SK-N-SH (cell line): ENCODE data around the gene DGCR2. TPM values are rescaled to one million over a fixed set of nuclear protein-coding genes. Genes with fewer than 3 reads are reported as not detected.

Source experiments
- CTCF ChIA-PET: fragments of 300-600, 350-600 bp; formaldehyde crosslinking; extraction: SDS; loops from one replicate; lab custom pipeline; 2021; lab: Yijun Ruan, JAX
- POLR2A ChIA-PET: fragments of 350-600 bp; sonication (Branson Sonifier 250); formaldehyde crosslinking; extraction: SDS; loops from one replicate; lab custom pipeline; 2020; ENCODE audit warnings: antibody characterized with exemption, inconsistent platforms; lab: Yijun Ruan, JAX
- DNase-seq: peaks from one replicate; pipeline ENCODE4 v3.0.0; 2012
- H2AFZ ChIP-seq: fragments of 200-600 bp; sonication (generic); 2 replicates; pipeline ENCODE4 v1.8.1; 2016; ENCODE audit warnings: antibody characterized with exemption, mild to moderate bottlenecking, low read depth
- H3F3A ChIP-seq: fragments of 200-600 bp; sonication (generic); replicated peaks from 2 replicates; pipeline ENCODE3; 2016; ENCODE audit warnings: antibody characterized with exemption, mild to moderate bottlenecking; ENCODE audit not compliant: insufficient read depth
- H3K27ac ChIP-seq, 2 experiments: fragments of 200-500 bp in 1 of 2; fragments of 200-600 bp in 1 of 2; sonication (Bioruptor generic) in 1 of 2; sonication (generic), shearing (Covaris generic) in 1 of 2; 2 replicates each; pipeline versions ENCODE4 v1.5.1 to v1.6.1; 2014 to 2016; ENCODE audit warnings: low read depth in 2 of 2, inconsistent platforms in 1 of 2, low read length in 1 of 2, mild to moderate bottlenecking in 1 of 2, mixed read lengths in 1 of 2
- H3K27me3 ChIP-seq: fragments of 200-600 bp; sonication (generic), shearing (Covaris generic); 2 replicates; pipeline ENCODE4 v1.6.1; 2016; ENCODE audit warnings: mixed run types; ENCODE audit not compliant: insufficient read depth
- H3K36me3 ChIP-seq, 2 experiments: fragments of 200-500 bp in 1 of 2; fragments of 200-600 bp in 1 of 2; sonication (Bioruptor generic) in 1 of 2; sonication (generic) in 1 of 2; replicated peaks in 1 of 2; 2 replicates each; pipeline versions ENCODE3 to v1.5.1; 2014 to 2016; ENCODE audit warnings: low read length in 1 of 2, mild to moderate bottlenecking in 1 of 2; ENCODE audit not compliant: insufficient read depth in 2 of 2, control insufficient read depth in 1 of 2
- H3K4me1 ChIP-seq, 2 experiments: fragments of 200-500 bp in 1 of 2; fragments of 200-600 bp in 1 of 2; sonication (Bioruptor generic) in 1 of 2; sonication (generic), shearing (Covaris generic) in 1 of 2; 2 replicates each; pipeline versions ENCODE4 v1.5.1 to v1.6.1; 2014 to 2016; ENCODE audit warnings: low read depth in 1 of 2, low read length in 1 of 2, mixed run types in 1 of 2; ENCODE audit not compliant: insufficient read depth in 2 of 2, control insufficient read depth in 1 of 2
- H3K4me2 ChIP-seq: fragments of 200-600 bp; sonication (generic), shearing (Covaris generic); 2 replicates; pipeline ENCODE4 v1.6.1; 2017; ENCODE audit warnings: mixed run types
- H3K4me3 ChIP-seq, 2 experiments: fragments of 200-500 bp in 1 of 2; fragments of 200-600 bp in 1 of 2; sonication (Bioruptor generic) in 1 of 2; sonication (generic), shearing (Covaris generic) in 1 of 2; 2 replicates each; pipeline versions ENCODE4 v1.5.1 to v1.8.1; 2014 to 2016; ENCODE audit warnings: low read depth in 2 of 2, inconsistent platforms in 1 of 2, low read length in 1 of 2, mild to moderate bottlenecking in 1 of 2, mixed read lengths in 1 of 2, moderate library complexity in 1 of 2
- H3K79me2 ChIP-seq: fragments of 200-600 bp; sonication (generic); 2 replicates; pipeline ENCODE4 v1.8.1; 2017; ENCODE audit warnings: mild to moderate bottlenecking; ENCODE audit not compliant: insufficient read depth
- H3K9ac ChIP-seq: fragments of 200-600 bp; sonication (generic); 2 replicates; pipeline ENCODE4 v1.6.1; 2017; ENCODE audit warnings: mixed run types
- H3K9me2 ChIP-seq: fragments of 200-600 bp; sonication (generic); 2 replicates; pipeline ENCODE4 v1.6.1; 2017; ENCODE audit warnings: mixed run types
- H3K9me3 ChIP-seq: fragments of 200-600 bp; sonication (generic); 2 replicates; pipeline ENCODE4 v1.6.1; 2017; ENCODE audit warnings: mixed run types, mild to moderate bottlenecking, moderate library complexity
- H4K20me1 ChIP-seq: fragments of 200-600 bp; sonication (generic); 2 replicates; pipeline ENCODE4 v1.6.1; 2017; ENCODE audit warnings: mild to moderate bottlenecking, mixed run types; ENCODE audit not compliant: insufficient read depth
- ELF1 ChIP-seq: IDR thresholded peaks from 2 replicates; pipeline ENCODE4 v1.4.0; 2012
- EZH2phosphoT487 ChIP-seq: fragments of 200-600 bp; sonication (generic); IDR thresholded peaks from 2 replicates; pipeline ENCODE4 v1.6.1; 2017; ENCODE audit warnings: low read depth, mixed run types, mild to moderate bottlenecking, antibody characterized with exemption, moderate library complexity, borderline replicate concordance
- FOSL2 ChIP-seq: IDR thresholded peaks from 2 replicates; pipeline ENCODE4 v1.4.0; 2012; ENCODE audit warnings: low read depth, mild to moderate bottlenecking, moderate library complexity, borderline replicate concordance
- GABPA ChIP-seq: IDR thresholded peaks from 2 replicates; pipeline ENCODE4 v1.4.0; 2012; ENCODE audit warnings: low read depth, mild to moderate bottlenecking
- GATA2 ChIP-seq: sonication (generic); formaldehyde crosslinking; IDR thresholded peaks from 2 replicates; pipeline ENCODE4 v1.5.0; 2020; ENCODE audit warnings: mild to moderate bottlenecking, missing genetic modification reagents
- MEF2A ChIP-seq: IDR thresholded peaks from 2 replicates; pipeline ENCODE4 v1.4.0; 2012; ENCODE audit warnings: low read depth, borderline replicate concordance
- MXI1 ChIP-seq: IDR thresholded peaks from 2 replicates; pipeline ENCODE4 v1.6.1; 2012; ENCODE audit warnings: mild to moderate bottlenecking, low read depth, low read length, improper control_type of control experiment
- NFIC ChIP-seq: IDR thresholded peaks from 2 replicates; pipeline ENCODE4 v1.4.0; 2012; ENCODE audit warnings: borderline replicate concordance
- RAD21 ChIP-seq: IDR thresholded peaks from 2 replicates; pipeline ENCODE4 v1.6.1; 2012; ENCODE audit warnings: mild to moderate bottlenecking, low read length
- RFX5 ChIP-seq: IDR thresholded peaks from 2 replicates; pipeline ENCODE4 v1.6.1; 2012; ENCODE audit warnings: mild to moderate bottlenecking, improper control_type of control experiment, low read length
- RXRA ChIP-seq: IDR thresholded peaks from 2 replicates; pipeline ENCODE4 v1.4.0; 2012; ENCODE audit warnings: low read depth, mild to moderate bottlenecking, borderline replicate concordance
- SIN3A ChIP-seq: IDR thresholded peaks from 2 replicates; pipeline ENCODE4 v1.6.1; 2012; ENCODE audit warnings: low read depth, mild to moderate bottlenecking, low read length, moderate library complexity, borderline replicate concordance
- TAF1 ChIP-seq: IDR thresholded peaks from 2 replicates; pipeline ENCODE4 v1.6.1; 2012; ENCODE audit warnings: low read depth, mild to moderate bottlenecking, low read length, moderate library complexity, borderline replicate concordance
- TCF12 ChIP-seq: IDR thresholded peaks from 2 replicates; pipeline ENCODE4 v1.4.0; 2012
- WGBS: methylation state at CpG from one replicate; pipeline ENCODE4 v1.1.6; 2017; ENCODE audit warnings: low lambda C conversion rate; 5-methylcytosine and 5-hydroxymethylcytosine counted together
- polyA plus RNA-seq, 3 experiments: library from polyadenylated mRNA; depleted of rRNA; stranded (reverse); fragments of >200 nt; gene quantifications; 2 replicates each; pipeline ENCODE4 v1.2.3, GENCODE V29; 2012
- TF ChIP-seq, protein P1 (sequence below): IDR thresholded peaks from 2 replicates; pipeline ENCODE4 v1.6.1; 2012; ENCODE audit warnings: mild to moderate bottlenecking, low read depth, low read length, moderate library complexity
- TF ChIP-seq, protein P2 (sequence below): IDR thresholded peaks from 2 replicates; pipeline ENCODE4; 2012
- TF ChIP-seq, protein P3 (sequence below): fragments of 150-350 bp; IDR thresholded peaks from 2 replicates; pipeline ENCODE4 v1.6.1; 2016; ENCODE audit warnings: mild to moderate bottlenecking, low read depth, low read length
- TF ChIP-seq, protein P4 (sequence below): fragments of 150-350 bp; IDR thresholded peaks from 2 replicates; pipeline ENCODE4 v1.6.1; 2017; ENCODE audit warnings: antibody characterized with exemption, low read length, low read depth, borderline replicate concordance

Gene DGCR2
- polyA plus RNA-seq, 1 of the 3 experiments (the other 2 are of a cell fraction) = 30.4 TPM

DNA sequence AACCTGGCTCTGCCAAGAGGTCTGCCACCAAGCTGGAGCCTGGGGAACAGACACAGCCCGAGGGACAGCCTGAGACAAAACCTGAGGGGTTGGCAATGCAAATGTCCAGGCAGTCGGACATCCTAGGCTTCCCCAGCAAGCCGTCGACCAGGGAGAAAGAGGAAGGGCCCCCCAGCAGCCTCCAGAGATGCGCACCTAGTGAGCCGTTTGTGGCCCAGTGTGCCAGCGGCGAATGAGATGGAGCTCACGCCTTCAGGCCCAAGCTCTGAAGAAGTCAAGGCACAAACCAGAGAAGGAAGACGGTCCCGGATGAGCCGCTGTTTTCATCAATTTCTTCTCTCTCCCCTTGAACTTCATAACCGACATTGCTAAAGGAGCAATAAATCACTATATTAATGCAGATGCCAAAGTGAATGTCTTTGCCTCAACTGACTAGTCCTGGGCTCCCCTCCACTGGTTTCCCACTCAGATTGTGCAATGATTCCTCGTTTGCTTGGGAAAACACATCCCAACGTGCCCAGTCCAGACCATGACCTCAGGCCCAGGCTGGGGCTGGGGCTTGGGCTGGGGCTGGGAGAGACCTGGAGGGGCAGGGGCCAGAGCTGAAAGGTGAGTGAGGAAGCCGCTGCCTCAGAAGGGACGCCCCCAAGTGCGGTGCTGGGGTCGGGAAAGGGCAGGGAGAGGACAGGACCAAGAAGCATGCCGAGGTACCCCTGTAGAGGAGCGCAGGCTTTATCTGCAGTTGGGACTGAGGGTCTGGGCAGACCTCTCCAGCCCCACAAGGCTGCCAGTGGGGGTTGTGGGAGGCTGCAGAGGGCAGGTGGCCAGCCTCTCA is 3.5 kb upstream of the DGCR2 start (continued):
- TF ChIP-seq, protein P1, sequence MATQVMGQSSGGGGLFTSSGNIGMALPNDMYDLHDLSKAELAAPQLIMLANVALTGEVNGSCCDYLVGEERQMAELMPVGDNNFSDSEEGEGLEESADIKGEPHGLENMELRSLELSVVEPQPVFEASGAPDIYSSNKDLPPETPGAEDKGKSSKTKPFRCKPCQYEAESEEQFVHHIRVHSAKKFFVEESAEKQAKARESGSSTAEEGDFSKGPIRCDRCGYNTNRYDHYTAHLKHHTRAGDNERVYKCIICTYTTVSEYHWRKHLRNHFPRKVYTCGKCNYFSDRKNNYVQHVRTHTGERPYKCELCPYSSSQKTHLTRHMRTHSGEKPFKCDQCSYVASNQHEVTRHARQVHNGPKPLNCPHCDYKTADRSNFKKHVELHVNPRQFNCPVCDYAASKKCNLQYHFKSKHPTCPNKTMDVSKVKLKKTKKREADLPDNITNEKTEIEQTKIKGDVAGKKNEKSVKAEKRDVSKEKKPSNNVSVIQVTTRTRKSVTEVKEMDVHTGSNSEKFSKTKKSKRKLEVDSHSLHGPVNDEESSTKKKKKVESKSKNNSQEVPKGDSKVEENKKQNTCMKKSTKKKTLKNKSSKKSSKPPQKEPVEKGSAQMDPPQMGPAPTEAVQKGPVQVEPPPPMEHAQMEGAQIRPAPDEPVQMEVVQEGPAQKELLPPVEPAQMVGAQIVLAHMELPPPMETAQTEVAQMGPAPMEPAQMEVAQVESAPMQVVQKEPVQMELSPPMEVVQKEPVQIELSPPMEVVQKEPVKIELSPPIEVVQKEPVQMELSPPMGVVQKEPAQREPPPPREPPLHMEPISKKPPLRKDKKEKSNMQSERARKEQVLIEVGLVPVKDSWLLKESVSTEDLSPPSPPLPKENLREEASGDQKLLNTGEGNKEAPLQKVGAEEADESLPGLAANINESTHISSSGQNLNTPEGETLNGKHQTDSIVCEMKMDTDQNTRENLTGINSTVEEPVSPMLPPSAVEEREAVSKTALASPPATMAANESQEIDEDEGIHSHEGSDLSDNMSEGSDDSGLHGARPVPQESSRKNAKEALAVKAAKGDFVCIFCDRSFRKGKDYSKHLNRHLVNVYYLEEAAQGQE = no peak
- TF ChIP-seq EZH2phosphoT487 = no peak
- TF ChIP-seq, protein P2, sequence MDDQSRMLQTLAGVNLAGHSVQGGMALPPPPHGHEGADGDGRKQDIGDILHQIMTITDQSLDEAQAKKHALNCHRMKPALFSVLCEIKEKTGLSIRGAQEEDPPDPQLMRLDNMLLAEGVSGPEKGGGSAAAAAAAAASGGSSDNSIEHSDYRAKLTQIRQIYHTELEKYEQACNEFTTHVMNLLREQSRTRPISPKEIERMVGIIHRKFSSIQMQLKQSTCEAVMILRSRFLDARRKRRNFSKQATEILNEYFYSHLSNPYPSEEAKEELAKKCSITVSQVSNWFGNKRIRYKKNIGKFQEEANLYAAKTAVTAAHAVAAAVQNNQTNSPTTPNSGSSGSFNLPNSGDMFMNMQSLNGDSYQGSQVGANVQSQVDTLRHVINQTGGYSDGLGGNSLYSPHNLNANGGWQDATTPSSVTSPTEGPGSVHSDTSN = no peak

- WGBS = 100% methylated on average over 2 of the region's 11 CpGs
- POLR2A ChIA-PET = no interaction called here
- H3K4me3 ChIP-seq = no peak overlapping the region
- CTCF ChIA-PET = interaction anchor here (1.6 kb wide), 1 partner anchor 54 kb away, joined by 5 read pairs; no protein-coding TSS in a partner anchor
- H3K4me1 ChIP-seq = peaks cover 0 to 21% of the 10 kb centered on the region in 2 experiments; a peak in 2 of 4 replicates
- no peak overlapping the region for H3K9ac ChIP-seq
- H3K36me3 ChIP-seq = no peaks in the 10 kb centered on the region
- H2AFZ ChIP-seq = no peak overlapping the region
- peaks cover 17% of the 10 kb centered on the region for H4K20me1 ChIP-seq
- no peaks in the 10 kb centered on the region for H3F3A ChIP-seq
- no peak overlapping the region for H3K27ac ChIP-seq
- TF ChIP-seq TAF1 (no peak), MXI1 (no peak), EZH2phosphoT487 (no peak), NFIC (no peak), RFX5 (no peak), ELF1 (no peak), GATA2 (CRISPR knock-in tag) (no peak), RXRA (no peak), TCF12 (no peak), FOSL2 (no peak), MEF2A (no peak), SIN3A (no peak), RAD21 (no peak), GABPA (no peak)
- TF ChIP-seq, protein P3, sequence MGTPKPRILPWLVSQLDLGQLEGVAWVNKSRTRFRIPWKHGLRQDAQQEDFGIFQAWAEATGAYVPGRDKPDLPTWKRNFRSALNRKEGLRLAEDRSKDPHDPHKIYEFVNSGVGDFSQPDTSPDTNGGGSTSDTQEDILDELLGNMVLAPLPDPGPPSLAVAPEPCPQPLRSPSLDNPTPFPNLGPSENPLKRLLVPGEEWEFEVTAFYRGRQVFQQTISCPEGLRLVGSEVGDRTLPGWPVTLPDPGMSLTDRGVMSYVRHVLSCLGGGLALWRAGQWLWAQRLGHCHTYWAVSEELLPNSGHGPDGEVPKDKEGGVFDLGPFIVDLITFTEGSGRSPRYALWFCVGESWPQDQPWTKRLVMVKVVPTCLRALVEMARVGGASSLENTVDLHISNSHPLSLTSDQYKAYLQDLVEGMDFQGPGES = no peak
- TF ChIP-seq, protein P4, sequence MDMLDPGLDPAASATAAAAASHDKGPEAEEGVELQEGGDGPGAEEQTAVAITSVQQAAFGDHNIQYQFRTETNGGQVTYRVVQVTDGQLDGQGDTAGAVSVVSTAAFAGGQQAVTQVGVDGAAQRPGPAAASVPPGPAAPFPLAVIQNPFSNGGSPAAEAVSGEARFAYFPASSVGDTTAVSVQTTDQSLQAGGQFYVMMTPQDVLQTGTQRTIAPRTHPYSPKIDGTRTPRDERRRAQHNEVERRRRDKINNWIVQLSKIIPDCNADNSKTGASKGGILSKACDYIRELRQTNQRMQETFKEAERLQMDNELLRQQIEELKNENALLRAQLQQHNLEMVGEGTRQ = no peak
- TF ChIP-seq, protein P1 = no peak
- H3K79me2 ChIP-seq = peaks cover 21% of the 10 kb centered on the region
- no peak for DNase-seq
- no peaks in the 10 kb centered on the region for H3K27me3 ChIP-seq
- no peak overlapping the region for H3K4me2 ChIP-seq
- no peaks in the 10 kb centered on the region for H3K9me3 ChIP-seq
- H3K9me2 ChIP-seq = no peaks in the 10 kb centered on the region
These were observed 2.8 kb upstream of the DGCR2 start for GRCh38 chr22:19125011-19125410.
